ENCODE data around the gene SP3. TPM values are rescaled to one million over a fixed set of nuclear protein-coding genes. Genes with fewer than 3 reads are reported as not detected.
A peak's percentile ranks its signal among the peaks of the same experiment; 100 is the strongest.

The SP3 gene
- total and polyA plus RNA-seq, 12 donors, result 8.6 to 45.7 (median 40.7) TPM

GRCh38 chr2:173990970-173991819 is 26.0 kb upstream of the SP3 start:
- Histone ChIP-seq H3K9me3 (no peaks in the 10 kb centered on the region), H3K4me3 (peak overlapping the region in 1 of 10 donors; percentile 6), H3K4me1 (peaks cover 28 to 70% (median 49%) of the 10 kb centered on the region in 9 donors), H3K27ac (peak overlapping the region; percentile 45 to 87 (median 68)), H3K36me3 (no peaks in the 10 kb centered on the region), H3K27me3 (no peaks in the 10 kb centered on the region)
- DNase-seq (peak; percentile 83 to 88), ATAC-seq (peak; percentile 66 to 91 (median 72))
- intact Hi-C loops (cut with DNase I), result loop anchor here in 4 of 10 donors (2.0 to 5.0 kb wide), 4 partner anchors 26 to 48 kb away; partner anchors contain the start of gene SP3 (in 1 of the 4)
- no peak for TF ChIP-seq CTCF (IDR thresholded peaks at IDR 0.05)
- 20% methylated on average over 13 of the region's 13 CpGs for WGBS, 2 donors

- 30 to 41% methylated on average over 6 of the region's 6 CpGs for WGBS, 2 donors
- Histone ChIP-seq H3K4me1 (peaks cover 28 to 80% (median 54%) of the 10 kb centered on the region in 9 donors), H3K36me3 (no peaks in the 10 kb centered on the region), H3K9me3 (no peaks in the 10 kb centered on the region), H3K4me3 (peak overlapping the region in 2 of 10 donors; percentile 2 to 6), H3K27ac (peak overlapping the region; percentile 45 to 87 (median 68)), H3K27me3 (no peaks in the 10 kb centered on the region)
- ATAC-seq (peak in 6 of 8 donors; percentile 50 to 83 (median 64)), DNase-seq (peak in 1 of 2 donors; percentile 63)
- TF ChIP-seq CTCF (IDR thresholded peaks at IDR 0.05), result no peak
- intact Hi-C loops (cut with DNase I), result loop anchor here in 4 of 10 donors (2.0 to 5.0 kb wide), 4 partner anchors 25 to 49 kb away; partner anchors contain the start of gene SP3 (in 1 of the 4)
Observed at GRCh38 chr2:173990245-173990644, 25.1 kb upstream of the SP3 start.

GRCh38 chr2:173989884-173990215 is 24.7 kb upstream of the SP3 start:
- no peak for TF ChIP-seq CTCF (IDR thresholded peaks at IDR 0.05)
- no peak for DNase-seq
- Histone ChIP-seq H3K4me3 (peak overlapping the region in 2 of 10 donors; percentile 2 to 12), H3K4me1 (peaks cover 28 to 84% (median 56%) of the 10 kb centered on the region in 9 donors), H3K27me3 (no peaks in the 10 kb centered on the region), H3K9me3 (no peaks in the 10 kb centered on the region), H3K27ac (peak overlapping the region; percentile 45 to 87 (median 68)), H3K36me3 (no peaks in the 10 kb centered on the region)
- intact Hi-C loops (cut with DNase I), result loop anchor here in 4 of 10 donors (2.0 to 5.0 kb wide), 6 partner anchors 23 to 49 kb away; partner anchors contain the start of gene SP3 (in 1 of the 4)
- 33 to 66% methylated on average over 1 of the region's 1 CpG for WGBS, 2 donors
- no peak for ATAC-seq

GRCh38 chr2:173989160-173989883 is 24.1 kb upstream of the SP3 start:
- Histone ChIP-seq H3K27ac (peak overlapping the region; percentile 45 to 87 (median 68)), H3K27me3 (no peaks in the 10 kb centered on the region), H3K36me3 (no peaks in the 10 kb centered on the region), H3K4me3 (peak overlapping the region in 1 of 10 donors; percentile 12), H3K4me1 (peaks cover 28 to 89% (median 57%) of the 10 kb centered on the region in 9 donors), H3K9me3 (no peaks in the 10 kb centered on the region)
- 42 to 62% methylated on average over 7 of the region's 7 CpGs for WGBS, 2 donors
- peak in 5 of 9 donors; percentile 13 to 41 (median 25) for TF ChIP-seq CTCF (IDR thresholded peaks at IDR 0.05)
- intact Hi-C loops (cut with DNase I), result loop anchor here in 2 of 10 donors (2.0 to 5.0 kb wide), 2 partner anchors 23 to 38 kb away; no protein-coding TSS in a partner anchor
- ATAC-seq (peak in 5 of 8 donors; percentile 17 to 34 (median 22)), DNase-seq (no peak)

All from heart right ventricle (tissue), 16 donors.